HG02571 (cell line): ENCODE results near the gene NOL9.
"Not testable (repeated sequence)": the region's sequence is repeated elsewhere in the genome, so short reads cannot be mapped to it uniquely, and the experiment has no call there.

Source experiments
- ATAC-seq: cut with Tn5 transposase; IDR thresholded peaks from one replicate; pipeline ENCODE4 v1.9.1; 2021; ENCODE audit warnings: mild to moderate bottlenecking, moderate library complexity; ENCODE audit not compliant: unreplicated experiment

Gene NOL9

DNA sequence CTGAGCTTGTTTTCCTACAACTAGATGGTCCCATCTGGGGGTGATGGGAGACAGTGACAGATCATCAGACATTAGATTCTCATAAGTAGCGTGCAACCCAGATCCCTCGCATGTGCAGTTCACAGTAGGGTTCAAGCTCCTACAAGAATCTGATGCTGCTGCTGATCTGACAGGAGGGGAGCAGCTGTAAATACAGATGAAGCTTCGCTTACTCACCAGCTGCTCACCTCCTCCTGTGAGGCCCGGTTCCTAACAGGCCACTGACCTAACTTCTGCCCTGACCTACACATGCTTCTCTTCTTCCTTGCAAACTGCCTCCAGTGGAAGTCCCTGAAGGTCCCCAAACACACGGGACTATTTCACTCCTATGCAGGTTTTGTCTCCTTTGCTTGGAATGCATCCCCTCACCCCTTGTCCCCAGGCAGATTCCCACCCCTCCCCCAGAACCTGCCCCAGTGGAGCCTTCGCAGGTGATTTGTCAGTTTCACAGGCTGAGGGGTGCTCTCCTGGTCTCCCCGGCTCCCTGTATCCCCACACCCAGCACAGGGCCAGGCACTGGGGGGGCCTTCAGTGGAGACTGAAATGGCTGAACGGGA lies 19.8 kb upstream of the NOL9 start:
- no peak for ATAC-seq

DNA sequence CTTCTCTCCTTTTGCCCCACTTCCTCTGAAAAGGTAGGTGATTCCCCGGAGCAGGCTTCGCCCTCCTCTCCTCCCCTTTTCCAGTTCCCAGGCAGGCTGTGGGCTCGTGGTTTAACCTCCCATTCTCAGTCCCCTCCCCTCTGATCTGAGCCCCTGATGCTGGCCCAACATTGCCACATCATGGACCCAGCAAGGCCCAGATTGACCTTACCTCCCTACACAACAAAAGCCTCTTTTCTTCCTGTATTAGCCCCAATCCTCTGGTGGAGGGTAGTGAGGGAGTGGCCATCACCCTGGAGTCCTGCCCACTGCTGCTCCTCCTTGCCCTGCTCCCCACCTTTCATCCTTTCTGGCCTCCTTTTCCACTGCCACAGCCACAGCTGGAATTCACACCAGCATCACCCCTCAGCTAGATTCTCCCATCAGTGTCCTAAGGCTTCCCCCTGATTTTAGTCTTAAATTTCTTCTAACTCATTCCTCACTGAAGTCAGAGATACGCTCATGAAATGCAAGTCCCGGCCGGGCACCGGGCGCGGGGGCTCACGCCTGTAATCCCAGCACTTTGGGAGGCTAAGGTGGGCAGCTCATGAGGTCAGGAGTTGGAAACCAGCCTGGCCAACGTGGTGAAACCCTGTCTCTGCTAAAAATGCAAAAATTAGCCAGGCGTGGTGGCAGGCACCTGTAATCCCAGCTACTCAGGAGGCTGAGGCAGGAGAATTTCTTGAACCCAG lies 18.5 kb upstream of the NOL9 start:
- no peak for ATAC-seq

DNA sequence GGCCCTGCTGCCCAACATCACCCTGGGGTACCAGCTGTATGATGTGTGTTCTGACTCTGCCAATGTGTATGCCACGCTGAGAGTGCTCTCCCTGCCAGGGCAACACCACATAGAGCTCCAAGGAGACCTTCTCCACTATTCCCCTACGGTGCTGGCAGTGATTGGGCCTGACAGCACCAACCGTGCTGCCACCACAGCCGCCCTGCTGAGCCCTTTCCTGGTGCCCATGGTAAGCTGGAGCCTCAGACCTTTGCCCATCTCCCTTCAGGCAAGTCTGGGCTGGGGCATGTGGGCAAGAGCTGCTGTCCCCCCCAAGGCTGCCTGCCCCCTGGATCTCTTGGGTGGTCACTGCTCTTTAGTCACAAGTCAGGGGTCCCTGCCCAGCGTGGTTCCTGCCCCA lies 16.7 kb upstream of the NOL9 start:
- no peak for ATAC-seq

DNA sequence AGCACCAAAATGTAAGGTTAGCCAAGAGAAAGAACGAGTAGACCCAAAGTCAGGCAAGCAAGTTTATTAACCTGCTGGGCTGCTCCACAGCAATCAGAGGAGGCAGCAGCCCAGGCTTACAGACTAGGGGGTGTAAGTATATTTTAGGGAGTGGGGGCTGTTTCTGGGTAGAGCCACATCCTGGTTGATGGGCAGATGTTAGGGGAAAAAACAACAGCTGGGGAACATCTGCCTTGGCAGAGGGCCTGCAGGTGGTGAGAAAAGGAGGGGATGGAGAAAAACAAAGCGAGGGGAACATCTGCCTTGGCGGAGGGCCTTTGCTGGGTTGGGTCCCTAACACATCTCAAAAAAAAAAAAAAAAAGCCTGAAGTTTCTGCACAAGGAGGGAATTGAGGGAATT lies 15.8 kb upstream of the NOL9 start:
- ATAC-seq: no peak

DNA sequence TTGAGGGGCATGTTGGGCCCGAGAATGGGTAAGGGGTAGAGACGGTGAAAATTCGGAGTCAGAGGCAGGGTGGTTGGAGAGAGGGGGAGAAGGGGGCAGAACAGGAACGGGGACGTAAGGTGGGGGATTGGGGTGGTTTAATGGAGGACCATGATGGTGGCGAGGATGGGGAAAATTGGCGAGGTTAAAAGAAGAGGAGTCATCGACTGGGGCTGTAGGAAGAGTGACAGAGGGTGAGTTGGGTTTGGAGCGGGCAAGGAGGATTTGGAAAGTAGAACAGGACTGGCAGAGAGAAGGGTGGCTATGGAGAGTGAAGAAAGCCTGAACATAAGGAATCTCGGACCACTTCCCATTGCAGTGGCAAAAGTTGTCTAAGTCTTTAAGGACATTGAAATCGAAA lies 14.7 kb upstream of the NOL9 start:
- ATAC-seq: no peak

DNA sequence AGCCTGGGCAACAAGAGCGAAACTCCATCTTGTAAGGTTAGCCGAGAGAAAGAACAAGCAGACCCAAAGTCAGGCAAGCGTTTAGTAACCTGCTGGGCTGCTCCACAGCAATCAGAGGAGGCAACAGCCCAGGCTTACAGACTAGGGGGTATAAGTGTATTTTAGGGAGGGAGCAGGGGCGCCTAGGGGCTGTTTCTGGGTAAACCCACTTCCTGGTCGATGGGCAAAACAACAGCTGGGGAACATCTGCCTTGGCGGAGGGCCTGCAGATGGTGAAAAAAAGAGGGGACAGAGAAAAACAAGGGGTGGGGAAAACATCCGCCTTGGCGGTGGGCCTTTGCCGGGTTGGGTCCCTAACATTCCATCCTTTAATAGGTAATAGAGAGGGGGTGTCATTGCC lies 6.0 kb upstream of the NOL9 start:
- no peak for ATAC-seq

DNA sequence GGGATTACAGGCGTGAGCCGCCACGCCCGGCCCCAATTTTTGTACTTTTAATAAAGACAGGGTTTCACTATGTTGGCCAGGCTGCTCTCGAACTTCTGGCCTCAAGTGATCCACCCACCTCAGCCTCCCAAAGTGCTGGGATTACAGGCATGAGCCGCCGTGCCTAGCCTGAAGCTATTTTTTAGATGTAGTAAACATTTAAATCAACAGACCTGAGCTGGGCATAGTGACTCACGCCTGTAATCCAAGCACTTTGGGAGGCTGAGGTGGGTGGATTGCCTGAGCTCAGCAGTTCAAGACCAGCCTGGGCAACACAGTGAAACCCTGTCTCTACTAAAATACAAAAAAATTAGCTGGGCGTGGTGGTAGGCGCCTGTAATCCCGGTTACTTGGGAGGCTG lies 4.8 kb upstream of the NOL9 start:
- not testable (repeated sequence) for ATAC-seq

DNA sequence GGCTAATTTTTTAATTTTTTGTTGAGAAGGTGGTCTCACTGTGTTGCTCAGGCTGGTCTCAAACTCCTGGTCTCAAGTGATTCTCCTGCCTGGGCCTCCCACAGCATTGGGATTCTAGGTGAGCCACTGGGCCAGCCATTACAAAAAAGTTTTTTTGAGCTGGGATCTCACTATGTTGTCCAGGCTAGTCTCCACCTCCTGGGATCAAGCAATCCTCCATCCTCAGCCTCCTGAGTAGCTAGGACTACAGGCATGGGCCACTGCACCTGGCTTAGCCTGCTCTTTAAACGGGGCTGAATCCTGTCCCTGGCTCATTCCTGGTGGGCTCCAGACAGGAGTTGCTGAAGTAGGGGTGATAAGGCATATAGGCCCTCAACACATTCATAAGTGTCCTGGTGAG lies 3.3 kb upstream of the NOL9 start:
- ATAC-seq: no peak

DNA sequence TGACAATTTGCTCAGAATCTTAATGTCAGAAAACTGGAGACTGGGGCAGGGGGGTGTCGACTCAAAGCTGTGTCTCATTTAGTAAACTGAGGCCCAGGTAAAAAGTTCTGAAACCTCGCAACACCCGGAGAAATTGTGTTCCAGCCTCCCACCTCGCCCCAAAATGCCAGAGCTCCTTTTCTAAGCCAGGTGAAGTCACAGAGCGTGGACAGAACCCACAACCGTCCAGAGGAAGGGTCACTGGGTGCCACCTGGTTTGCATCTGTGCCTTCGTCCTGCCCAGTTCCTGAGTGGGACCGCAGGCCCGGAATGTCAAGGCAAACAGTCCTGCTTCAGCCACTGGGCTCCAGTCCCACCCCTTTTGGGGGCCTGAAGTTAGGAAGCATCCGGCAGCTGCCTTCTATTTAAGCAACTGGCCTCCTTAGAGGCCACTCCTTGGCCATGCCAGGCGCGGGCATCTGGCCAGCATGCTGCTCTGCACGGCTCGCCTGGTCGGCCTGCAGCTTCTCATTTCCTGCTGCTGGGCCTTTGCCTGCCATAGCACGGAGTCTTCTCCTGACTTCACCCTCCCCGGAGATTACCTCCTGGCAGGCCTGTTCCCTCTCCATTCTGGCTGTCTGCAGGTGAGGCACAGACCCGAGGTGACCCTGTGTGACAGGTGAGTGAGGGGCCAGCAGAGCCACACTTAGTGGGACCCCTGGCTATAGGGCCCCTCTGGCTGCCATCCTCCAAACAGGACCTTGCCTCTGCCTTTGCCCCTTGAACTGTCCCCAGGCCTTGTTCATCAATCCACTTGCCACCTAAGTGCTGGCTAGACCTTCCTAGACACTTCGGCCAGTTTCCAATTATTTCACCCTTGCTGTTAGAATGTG lies 830 bp upstream of the NOL9 start, which contains the start of gene TAS1R1:
TSS of gene TAS1R1 (plus strand) at position 401 of the 872 bp plus-strand sequence. CDS start at position 468, 67 bp downstream.
- ATAC-seq: no peak

DNA sequence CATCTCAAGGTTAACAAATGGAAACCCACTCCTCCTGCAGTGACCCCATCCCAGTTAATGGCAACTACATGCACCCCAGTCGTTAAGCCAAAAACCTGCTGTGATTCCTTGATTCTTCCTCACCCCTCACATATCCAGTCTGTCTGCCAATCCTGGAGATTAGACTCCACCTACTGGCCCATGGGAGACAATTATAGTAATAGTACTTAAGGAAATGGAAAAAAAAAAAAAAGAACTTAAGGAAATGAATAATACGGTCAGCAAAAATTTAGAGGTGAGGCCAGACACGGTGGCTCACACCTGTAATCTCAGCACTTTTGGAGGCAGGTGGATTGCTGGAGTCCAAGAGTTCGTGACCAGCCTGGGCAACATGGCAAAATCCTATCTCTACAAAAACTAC lies 7.0 kb downstream of the NOL9 start:
- no peak for ATAC-seq

DNA sequence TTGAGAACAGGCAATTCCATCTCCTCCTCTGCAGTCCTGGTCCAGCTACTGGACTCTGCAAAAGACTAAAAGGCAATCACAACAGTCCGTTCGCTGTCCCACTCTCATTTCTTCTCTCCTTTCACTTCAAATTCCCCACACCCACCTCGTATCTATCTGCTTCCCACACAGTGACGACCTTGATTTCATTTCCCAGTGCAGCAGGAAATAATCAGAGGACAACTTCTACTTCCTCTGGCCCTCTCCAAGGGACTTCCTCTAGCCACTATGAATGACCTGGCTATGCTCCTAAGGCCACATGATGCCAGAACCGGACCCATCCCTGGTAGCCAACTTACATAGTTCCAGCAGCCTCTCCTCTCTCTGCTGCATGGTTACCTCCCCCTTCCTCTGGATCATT lies 8.0 kb downstream of the NOL9 start:
- no peak for ATAC-seq

DNA sequence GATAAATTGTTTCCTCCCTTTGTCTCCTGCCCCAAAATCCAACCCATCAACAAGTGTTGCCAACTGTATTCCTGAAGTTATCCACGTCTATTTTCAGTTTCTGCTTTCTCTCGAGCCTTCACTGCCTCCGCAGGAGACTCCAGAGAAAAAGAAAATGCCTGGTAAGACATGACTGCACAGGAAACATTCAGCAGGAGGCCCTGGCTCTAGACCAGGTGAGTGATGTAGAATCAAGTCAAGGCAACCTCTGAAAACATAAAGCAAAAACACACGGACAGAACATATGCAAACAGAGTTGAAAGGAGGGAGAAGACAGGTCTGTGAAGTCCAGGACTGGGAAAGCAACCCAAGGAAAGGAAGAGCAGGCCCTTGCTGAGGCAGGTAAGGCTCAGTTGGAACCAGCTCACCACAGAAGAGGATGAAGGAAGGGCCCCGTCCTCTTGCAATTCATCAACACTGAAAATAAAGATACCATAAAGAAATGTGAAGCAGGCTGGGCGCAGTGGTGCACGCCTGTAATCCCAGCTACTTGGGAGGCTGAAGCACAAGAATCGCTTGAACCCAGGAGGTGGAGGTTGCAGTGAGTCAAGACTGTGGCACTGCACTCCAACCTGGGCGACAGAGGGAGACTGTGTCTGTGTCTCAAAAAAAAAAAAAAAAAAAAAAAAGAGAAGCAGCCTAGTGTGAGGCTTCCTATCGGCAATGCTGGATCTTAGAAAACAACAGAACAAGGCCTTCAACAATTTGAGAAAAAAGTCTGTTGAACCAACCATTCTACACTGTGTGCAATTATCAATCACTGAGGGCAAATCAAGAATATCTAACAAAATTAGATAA lies 8.8 kb downstream of the NOL9 start:
- no peak for ATAC-seq

DNA sequence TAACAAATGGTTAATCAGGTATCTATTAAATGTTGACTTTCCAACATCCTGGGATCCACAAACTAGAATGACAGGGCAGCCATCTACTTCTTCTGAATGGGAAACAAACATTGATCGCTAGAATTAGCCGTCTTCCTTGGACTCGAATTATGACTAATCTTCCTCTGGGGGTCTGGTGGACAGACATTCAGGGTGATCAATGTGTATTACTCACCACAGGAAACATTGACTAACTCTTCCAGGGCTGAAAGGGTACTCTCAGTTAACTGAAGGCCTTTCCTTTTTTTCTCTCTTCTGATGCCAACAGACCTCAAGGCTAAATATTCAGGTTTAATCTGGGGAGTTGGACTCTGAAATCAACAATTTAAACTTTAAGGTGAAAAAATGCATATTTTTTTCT lies 9.5 kb downstream of the NOL9 start:
- ATAC-seq: no peak

DNA sequence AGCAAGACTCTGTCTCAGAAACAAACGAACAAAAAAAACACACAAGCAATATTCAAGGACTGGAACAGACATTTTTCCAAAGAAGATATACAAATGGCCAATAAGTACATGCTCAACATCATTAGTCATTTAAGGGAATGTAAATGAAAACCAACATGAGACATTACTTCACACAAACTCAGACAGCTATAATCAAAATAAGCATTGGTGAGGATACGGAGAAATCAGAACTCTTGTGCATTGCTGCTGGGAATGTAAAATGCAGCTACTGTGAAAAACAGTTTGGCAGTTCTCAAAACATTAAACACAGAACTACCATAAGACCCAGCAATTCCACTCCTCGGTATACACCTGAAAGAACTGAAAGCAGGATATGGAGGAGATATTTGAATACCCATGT lies 15.4 kb downstream of the NOL9 start:
- no peak for ATAC-seq

DNA sequence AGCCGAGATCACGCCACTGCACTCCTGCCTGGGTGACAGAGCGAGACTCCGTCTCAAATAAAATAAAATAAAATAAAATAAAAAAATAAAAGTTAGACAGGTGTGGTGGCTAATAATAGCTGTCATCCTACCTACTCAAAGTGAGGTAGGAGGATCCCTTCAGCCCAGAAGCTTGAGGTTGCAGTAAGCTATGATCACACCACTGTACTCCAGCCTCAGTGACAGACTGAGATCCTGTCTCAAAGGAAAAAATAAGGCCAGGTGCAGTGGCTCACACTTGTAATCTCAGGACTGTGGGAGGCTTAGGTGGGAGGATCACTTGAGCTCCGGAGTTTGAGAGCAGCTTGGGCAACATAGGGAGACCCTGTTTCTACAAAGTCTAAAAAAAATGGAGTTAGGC lies 18.0 kb downstream of the NOL9 start:
- ATAC-seq: no peak

DNA sequence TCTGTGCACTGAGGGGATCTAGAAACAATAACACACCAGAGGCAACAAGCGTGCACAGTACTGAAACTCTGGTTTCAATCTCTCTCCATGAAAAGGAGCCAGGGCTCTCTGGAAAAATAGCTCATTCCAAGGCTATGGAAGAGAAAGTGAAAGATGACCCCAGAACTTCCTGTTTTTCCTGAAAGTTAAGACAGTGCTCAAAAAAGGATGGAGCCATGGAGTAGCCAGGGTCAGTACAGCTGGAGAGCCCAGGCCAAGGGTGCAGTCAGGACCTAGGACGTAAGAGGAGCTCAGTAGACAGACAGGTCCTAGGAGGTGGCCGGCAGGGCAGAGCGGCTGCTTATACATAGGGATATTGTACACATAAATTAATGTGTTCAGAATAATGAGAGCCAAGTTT lies 19.1 kb downstream of the NOL9 start:
- no peak for ATAC-seq

DNA sequence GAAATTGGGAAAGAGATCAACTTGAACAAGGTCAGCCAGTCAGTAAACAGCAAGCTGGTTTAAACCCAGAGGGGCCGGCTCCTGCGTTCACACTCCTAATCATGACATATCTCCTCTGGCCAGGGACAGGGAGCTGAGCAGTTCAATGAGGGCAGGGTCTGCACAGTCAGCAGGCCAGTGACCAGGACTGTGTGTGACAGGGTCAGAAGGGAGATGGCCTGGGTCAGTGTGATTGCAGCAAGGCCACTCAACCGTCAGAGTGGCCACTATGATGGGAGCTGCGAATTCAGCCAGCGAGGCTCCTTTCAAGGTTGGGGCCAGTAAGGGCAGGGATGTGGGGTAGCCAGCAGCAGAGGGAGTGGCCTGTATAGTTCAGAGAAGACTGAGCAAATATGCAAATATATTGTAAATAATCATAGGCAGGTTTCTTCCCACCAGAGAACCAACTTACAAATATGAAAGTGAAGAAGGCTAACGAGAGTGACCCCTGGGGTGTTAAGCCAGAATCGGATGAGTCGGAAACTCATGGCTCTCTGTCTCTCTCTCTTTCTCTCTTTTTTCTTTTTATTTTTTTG lies 20.0 kb downstream of the NOL9 start:
- ATAC-seq: no peak

DNA sequence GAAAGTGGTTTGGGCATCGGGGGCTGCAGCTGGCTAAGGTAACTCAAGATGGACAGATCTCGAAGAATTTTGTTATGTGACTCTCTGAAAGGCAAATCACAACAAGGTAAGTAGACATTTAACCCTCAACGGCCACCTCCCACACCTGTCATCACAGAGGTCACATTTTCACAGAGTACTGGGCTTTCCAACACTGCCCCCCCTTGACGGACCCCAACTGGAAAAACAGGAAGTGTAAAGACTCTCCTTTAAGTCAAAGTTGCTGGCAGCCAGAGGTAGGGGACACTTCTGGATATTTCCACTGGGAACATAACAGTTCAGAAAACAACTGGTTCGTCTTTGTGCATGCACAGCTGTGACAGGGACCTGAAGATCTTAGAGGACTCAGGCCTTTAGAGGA lies 22.3 kb downstream of the NOL9 start:
- no peak for ATAC-seq

DNA sequence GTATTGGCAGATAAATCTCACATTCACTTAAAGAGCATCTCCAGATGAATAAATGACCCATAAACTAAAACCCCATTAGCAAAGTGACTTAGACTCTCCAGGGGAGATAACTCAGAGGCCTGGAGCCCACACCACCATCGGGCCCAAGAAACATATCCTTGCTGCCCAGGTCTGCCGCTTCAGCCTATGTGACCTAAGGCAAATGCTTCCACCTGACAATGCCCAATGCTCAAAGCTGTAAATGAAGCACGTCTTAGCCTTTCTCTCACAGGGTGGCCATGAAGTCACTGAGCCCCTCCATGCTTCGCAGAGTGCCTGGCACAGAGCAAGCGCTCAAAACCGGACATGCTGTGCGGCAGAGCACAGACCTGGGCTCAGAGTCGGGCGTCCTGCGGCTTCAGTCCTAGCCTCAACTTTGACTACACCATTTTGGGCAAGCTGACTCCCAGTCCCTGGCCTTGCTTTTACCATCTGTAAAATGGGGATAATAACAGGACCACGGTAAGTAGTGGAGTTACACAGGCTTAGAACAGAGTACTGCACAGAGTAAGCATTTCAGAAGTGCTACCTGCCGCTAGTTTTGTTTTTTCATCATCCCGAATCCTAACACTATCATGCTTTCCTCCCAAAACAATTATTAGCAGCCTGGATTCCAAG lies 23.7 kb downstream of the NOL9 start:
- ATAC-seq: no peak

DNA sequence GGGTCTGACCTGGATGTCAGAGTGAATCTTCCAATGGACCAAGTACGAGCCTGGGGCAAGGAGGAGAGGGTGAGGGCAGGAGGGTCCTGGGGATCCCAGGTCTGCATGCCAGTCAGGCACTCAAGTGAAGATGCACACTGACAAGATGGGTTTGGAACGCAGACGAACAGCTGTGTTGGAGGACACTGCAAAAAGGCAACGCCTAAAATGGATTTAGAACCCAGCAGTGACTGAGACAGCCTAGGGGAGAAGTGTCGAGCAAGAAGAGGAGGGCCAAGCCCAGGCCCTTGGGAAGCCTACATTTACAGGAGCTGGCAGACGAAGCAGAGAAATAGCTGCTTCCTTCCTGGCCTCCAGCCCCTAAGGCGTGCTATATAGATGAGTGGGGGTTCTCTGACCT lies 25.8 kb downstream of the NOL9 start:
- ATAC-seq: no peak
